Panc1 (cell line): ENCODE results near the gene RABL6.

ENCODE experiments used
- POLR2AphosphoS5 ChIP-seq: IDR thresholded peaks from 2 replicates; pipeline ENCODE4 v1.6.1; 2012; ENCODE audit warnings: mild to moderate bottlenecking, low read depth, low read length, moderate library complexity
- TF ChIP-seq, protein P1 (sequence below): fragments of 450-650 bp; IDR thresholded peaks from 2 replicates; pipeline ENCODE4 v1.5.1; 2017; ENCODE audit warnings: mild to moderate bottlenecking

DNA sequence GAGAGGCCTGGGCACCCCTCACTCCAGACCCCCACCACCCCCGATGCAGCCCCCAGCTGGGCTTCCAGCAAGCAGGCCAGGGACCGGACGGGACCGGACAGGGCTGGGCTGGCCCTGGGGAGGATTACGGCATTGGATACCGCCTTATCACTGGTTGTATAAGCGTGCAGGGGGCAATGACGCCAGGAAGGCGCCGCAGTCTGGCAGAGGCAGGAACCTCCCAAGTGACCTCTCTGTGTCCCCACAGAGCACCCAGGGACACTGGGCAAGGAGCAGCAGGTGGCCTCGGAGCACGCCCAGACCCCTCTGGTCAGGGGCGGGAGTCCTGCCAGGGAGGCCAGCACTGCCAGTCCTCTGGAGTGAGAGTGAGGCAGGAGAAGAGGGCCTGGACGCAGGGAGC is 42.7 kb upstream of the RABL6 start:
- no peak for TF ChIP-seq POLR2AphosphoS5
- TF ChIP-seq, protein P1, sequence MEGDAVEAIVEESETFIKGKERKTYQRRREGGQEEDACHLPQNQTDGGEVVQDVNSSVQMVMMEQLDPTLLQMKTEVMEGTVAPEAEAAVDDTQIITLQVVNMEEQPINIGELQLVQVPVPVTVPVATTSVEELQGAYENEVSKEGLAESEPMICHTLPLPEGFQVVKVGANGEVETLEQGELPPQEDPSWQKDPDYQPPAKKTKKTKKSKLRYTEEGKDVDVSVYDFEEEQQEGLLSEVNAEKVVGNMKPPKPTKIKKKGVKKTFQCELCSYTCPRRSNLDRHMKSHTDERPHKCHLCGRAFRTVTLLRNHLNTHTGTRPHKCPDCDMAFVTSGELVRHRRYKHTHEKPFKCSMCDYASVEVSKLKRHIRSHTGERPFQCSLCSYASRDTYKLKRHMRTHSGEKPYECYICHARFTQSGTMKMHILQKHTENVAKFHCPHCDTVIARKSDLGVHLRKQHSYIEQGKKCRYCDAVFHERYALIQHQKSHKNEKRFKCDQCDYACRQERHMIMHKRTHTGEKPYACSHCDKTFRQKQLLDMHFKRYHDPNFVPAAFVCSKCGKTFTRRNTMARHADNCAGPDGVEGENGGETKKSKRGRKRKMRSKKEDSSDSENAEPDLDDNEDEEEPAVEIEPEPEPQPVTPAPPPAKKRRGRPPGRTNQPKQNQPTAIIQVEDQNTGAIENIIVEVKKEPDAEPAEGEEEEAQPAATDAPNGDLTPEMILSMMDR = no peak
